ENCODE results near the gene IFT20. TPM values are rescaled to one million over a fixed set of nuclear protein-coding genes. Genes with fewer than 3 reads are reported as not detected.

Gene IFT20
- total and polyA plus RNA-seq, 2 donors from 2014 or later: 37.5 to 52.6 TPM

DNA sequence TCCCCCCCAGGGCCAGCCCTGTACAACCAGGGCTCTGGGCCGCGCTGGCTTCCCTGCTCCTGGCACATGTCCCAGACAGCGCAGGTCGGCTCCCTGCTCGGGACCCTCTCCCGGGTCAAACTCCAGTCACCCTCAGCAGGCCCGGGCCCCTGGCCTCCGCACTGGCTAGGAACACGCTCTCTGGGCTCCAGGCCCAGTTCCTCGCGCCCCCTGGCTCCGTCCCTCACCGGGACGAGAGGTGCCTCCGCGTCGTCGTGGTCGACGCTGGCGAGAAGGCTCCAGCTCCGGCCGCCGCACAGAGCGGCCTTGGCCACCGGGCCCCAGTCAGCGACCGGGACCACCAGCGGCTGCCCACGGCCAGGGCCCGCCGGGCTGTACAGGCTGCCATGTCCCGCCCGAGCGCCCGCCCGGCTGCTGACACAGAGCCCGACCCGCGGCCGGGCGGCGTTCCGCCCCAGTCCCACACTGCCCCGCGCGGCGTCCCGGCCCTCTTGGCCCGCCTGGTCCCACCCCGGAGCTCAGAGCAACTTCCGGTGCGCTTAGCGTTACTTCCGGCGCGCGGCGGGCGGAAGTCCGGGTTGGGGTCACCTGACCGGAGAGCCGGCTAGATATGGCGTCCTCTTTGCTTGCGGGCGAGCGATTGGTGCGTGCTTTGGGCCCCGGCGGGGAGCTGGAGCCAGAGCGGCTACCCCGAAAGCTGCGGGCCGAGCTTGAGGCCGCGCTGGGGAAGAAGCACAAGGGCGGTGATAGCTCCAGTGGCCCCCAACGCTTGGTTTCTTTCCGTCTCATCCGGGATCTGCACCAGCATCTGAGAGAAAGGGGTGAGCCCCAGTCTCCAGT lies 22.0 kb upstream of the IFT20 start, which contains the start of gene POLDIP2:
POLDIP2 (minus strand) TSS at position 467 of the 840 bp plus-strand sequence; CDS start at position 388, 79 bp downstream.
- peak; percentile 2 for TF ChIP-seq CTCF (IDR thresholded peaks at IDR 0.05; ENCODE audit: borderline replicate concordance, extremely low read depth, insufficient read depth)
- intact Hi-C loops (cut with DNase I): no loop called here
- peak within 1 kb of the TSS; percentile 91 to 99 (median 94) for H3K4me3 ChIP-seq (ENCODE audit: low read length in 3 of 3)

GRCh38 chr17:28350271-28350670 lies 15.0 kb upstream of the IFT20 start:
- TF ChIP-seq CTCF (IDR thresholded peaks at IDR 0.05; ENCODE audit: borderline replicate concordance, extremely low read depth, insufficient read depth): no peak
- FAIRE-seq (no peak), DNase-seq (peak in 1 of 5 donors; percentile 54)
- H3K9me3 ChIP-seq (ENCODE audit: control insufficient read depth in 2 of 3, insufficient read depth in 1 of 3, low read length in 3 of 3): no peaks in the 10 kb centered on the region
- peaks cover 8 to 89% (median 46%) of the 10 kb centered on the region in 3 donors for H3K36me3 ChIP-seq (ENCODE audit: control insufficient read depth in 2 of 3, insufficient read depth in 3 of 3, low read length in 3 of 3)
- H3K9ac ChIP-seq (ENCODE audit: low read length in 3 of 3): no peak overlapping the region
- H3K4me3 ChIP-seq (ENCODE audit: low read length in 3 of 3): no peak overlapping the region
- intact Hi-C loops (cut with DNase I): no loop called here
- H3K27ac ChIP-seq (ENCODE audit: low read depth in 2 of 2, low read length in 2 of 2): no peak overlapping the region
- peaks cover 0 to 35% (median 26%) of the 10 kb centered on the region in 3 donors for H3K4me1 ChIP-seq (ENCODE audit: control insufficient read depth in 2 of 3, insufficient read depth in 2 of 3, low read depth in 1 of 3, low read length in 3 of 3)
- no peaks in the 10 kb centered on the region for H3K27me3 ChIP-seq (ENCODE audit: control insufficient read depth, insufficient read depth, low read length)

More for the DNA sequence above, 22.0 kb upstream of the IFT20 start, which contains the start of gene POLDIP2:
- DNase-seq (peak; percentile 96 to 99 (median 97)), FAIRE-seq (no peak)
- Histone ChIP-seq H3K27me3 (ENCODE audit: control insufficient read depth, insufficient read depth, low read length) (no peaks in the 10 kb centered on the region), H3K9me3 (ENCODE audit: control insufficient read depth in 2 of 3, insufficient read depth in 1 of 3, low read length in 3 of 3) (no peaks in the 10 kb centered on the region), H3K36me3 (ENCODE audit: control insufficient read depth in 2 of 3, insufficient read depth in 3 of 3, low read length in 3 of 3) (peaks cover 9 to 48% (median 29%) of the 10 kb centered on the region in 3 donors), H3K4me1 (ENCODE audit: control insufficient read depth in 2 of 3, insufficient read depth in 2 of 3, low read depth in 1 of 3, low read length in 3 of 3) (peaks cover 3 to 15% (median 13%) of the 10 kb centered on the region in 3 donors), H3K27ac (ENCODE audit: low read depth in 2 of 2, low read length in 2 of 2) (peak within 1 kb of the TSS; percentile 68 to 74), H3K9ac (ENCODE audit: low read length in 3 of 3) (peak within 1 kb of the TSS; percentile 74 to 92 (median 81))

DNA sequence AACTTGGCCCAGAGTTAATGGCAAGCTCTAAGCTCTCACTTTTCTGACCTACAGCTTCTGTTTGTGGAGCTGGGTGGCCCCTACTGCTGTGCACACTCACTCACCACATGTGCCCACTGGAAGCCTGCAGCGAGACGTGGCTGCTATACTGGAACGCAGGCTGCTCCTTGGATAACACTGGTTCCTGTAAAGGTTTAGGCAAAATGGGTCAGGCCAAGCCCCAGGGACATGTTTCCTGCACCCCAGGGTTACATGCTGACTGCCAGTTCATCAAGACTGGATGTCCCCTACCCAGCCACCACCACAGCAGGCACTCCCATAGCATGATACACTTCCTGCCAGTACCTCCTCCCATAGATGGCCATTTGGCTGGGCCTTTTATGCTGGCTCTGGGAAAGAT lies 13.7 kb upstream of the IFT20 start:
- no peaks in the 10 kb centered on the region for H3K27me3 ChIP-seq (ENCODE audit: control insufficient read depth, insufficient read depth, low read length)
- no peak overlapping the region for H3K27ac ChIP-seq (ENCODE audit: low read depth in 2 of 2, low read length in 2 of 2)
- no peak overlapping the region for H3K9ac ChIP-seq (ENCODE audit: low read length in 3 of 3)
- H3K4me1 ChIP-seq (ENCODE audit: control insufficient read depth in 2 of 3, insufficient read depth in 2 of 3, low read depth in 1 of 3, low read length in 3 of 3): peaks cover 0 to 40% (median 27%) of the 10 kb centered on the region in 3 donors
- FAIRE-seq (no peak), DNase-seq (no peak)
- no peak for TF ChIP-seq CTCF (IDR thresholded peaks at IDR 0.05; ENCODE audit: borderline replicate concordance, extremely low read depth, insufficient read depth)
- intact Hi-C loops (cut with DNase I): no loop called here
- H3K36me3 ChIP-seq (ENCODE audit: control insufficient read depth in 2 of 3, insufficient read depth in 3 of 3, low read length in 3 of 3): peaks cover 8 to 89% (median 51%) of the 10 kb centered on the region in 3 donors
- H3K9me3 ChIP-seq (ENCODE audit: control insufficient read depth in 2 of 3, insufficient read depth in 1 of 3, low read length in 3 of 3): no peaks in the 10 kb centered on the region
- no peak overlapping the region for H3K4me3 ChIP-seq (ENCODE audit: low read length in 3 of 3)

Data from kidney (tissue), 14 donors.